NOMO-1 treated with dmso at 0.1 percent for 144 hours (cell line): Measurements from ENCODE around the gene LRRTM4.

ENCODE experiments used
- DNase-seq: peaks from one replicate; lab custom pipeline; 2025; ENCODE audit not compliant: unreplicated experiment; lab: John Stamatoyannopoulos, UW

The LRRTM4 gene

DNA sequence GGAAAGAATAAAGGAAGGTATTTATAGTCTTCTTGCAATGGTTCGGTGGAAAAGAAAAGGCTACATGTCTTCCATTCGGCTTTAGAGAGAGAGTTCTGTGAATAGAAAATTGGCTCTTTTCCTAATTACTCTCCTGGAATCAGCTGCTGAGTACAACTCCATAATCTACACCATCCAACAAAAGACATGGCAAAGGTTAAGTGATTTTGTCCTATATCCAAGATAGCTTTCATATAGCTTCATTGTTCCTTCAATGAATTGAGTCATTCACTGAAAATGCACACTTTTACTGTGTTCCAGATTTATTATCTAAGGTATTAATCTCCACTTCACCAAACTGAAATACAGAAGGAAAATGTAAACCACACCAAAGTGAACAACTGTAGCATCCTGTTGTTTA is 514.5 kb downstream of the LRRTM4 start:
- no peak for DNase-seq

DNA sequence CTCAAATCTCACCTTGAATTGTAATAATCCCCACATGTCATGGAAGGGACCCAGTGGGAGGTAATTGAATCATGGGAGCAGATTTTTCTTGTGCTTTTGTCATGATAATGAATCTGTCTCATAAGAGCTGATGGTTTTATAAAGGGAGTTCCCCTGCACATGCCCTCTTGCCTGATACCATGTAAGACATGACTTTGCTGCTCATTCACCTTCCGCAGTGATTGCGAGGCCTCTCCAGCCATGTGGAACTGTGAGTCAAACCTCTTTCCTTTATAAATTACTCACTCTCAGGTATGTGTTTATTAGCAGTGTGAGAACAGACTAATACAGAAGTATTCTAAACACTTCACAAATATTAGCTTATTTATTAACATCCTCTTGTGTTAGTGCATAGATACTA is 516.7 kb downstream of the LRRTM4 start:
- DNase-seq, result no peak

DNA sequence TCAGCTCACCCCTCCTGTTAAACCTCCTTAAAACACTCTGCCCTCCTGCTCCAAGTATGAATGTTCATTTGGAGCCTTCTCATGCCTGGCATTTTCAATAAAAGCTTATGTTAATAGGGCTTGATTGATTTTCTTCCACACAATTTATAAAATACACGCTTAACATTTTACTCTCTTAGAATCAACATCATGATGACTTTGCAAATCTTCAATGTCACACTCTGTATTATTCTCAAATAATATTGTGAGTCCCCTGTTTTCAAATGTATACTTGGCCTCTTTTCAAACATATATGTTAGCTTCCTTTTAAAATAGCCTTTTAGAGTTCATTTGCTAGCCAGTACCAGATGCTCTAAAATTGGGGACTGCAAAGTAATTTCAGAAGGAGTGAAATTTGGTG is 520.3 kb downstream of the LRRTM4 start:
- no peak for DNase-seq

DNA sequence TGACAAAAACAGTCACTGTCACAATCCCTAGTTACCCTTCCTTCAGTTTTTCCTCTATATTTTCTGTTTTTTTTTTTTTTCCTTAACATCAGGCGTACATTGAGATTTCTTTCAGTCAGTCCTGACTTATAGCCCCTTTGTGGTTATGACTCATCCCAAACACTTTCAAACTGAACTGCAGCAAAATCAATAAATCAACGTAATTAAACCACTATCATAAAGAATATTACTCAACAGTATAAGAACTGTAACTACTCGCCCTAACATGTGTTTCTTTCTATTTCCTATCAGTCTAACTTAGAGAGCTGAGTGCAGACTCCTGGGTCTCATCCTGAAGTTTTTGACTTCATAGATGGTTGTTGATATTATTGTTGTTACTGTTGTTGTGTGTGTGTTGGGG is 523.5 kb downstream of the LRRTM4 start:
- peak; percentile 76 for DNase-seq

GRCh38 chr2:76998152-76998551 is 524.0 kb downstream of the LRRTM4 start:
- DNase-seq, result no peak

DNA sequence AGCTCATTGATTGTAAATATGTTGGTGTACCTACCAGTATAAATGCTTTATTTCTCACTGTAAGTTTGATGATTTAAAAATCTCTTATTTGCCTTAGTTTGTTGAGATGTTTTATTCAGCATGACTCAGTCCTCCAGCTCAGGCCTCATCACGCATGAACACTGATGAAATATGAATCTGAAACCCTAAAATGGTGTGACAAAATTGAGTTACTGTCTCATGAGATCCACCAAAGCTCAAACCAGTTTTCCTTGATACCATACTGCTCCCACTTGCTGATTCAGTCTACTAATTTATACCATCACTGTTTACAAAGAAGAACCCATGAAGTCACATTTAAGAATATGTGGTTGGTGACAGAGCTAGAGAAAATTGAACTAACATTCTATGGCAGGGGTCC is 524.9 kb downstream of the LRRTM4 start:
- no peak for DNase-seq

- no peak for DNase-seq
These were observed 536.6 kb downstream of the LRRTM4 start for GRCh38 chr2:76985387-76986136.

DNA sequence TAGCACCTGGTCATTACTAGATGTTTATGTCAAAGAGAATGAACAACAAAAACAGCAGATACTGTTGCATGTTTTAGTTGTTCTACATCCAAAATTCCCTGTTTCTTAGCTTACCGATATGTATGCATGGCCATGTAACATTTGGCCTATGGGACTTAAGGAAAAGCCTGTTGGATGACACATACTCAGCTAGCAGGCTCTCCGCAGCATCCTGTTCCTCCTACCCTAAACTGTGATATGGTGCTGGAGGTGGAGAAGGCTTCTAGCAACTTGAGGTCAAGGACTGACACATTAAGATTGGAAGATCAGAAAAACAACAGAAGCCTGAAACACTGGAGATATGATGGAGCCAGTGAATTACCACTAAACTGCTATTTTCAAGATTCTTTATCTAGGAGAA is 537.8 kb downstream of the LRRTM4 start:
- DNase-seq, result no peak

DNA sequence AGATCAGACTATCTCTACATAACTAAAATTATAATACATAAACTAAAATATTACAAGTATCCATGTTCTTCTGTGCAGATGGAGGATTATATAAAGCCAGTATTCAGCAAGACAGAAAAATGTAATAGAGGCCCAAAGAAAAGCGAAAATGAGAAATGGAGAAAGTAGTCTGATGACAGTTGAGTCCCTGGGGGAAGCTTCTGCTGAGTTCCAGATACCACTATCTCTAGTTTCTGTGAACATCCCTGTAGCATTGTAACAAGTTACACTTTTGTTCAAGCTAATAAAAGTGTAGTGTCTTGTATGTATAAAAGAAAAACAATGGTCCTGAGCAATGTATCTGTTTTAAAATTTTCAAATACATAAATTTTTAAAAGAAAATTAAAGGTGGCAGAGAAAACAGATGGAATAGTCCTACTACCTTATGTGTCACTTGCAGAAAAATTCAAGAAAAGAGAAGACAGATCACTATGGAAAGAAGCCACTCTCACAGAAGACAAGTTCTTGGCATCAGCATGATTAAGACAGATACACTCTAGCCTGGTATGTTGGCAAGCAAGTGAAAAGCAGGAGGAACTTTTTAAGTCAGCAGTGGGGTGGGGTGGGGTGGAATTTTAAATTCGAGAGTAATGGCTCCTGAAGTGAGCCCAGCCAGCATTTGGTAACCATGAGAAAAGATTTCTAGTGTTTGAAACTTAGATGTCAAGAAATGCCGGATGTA is 541.9 kb downstream of the LRRTM4 start:
- no peak for DNase-seq

- no peak for DNase-seq
These were observed 544.1 kb downstream of the LRRTM4 start for GRCh38 chr2:76977846-76978727.

GRCh38 chr2:76975752-76976151 is 546.4 kb downstream of the LRRTM4 start:
- DNase-seq, result no peak

- no peak for DNase-seq
These were observed 548.6 kb downstream of the LRRTM4 start for GRCh38 chr2:76973610-76974009.

DNA sequence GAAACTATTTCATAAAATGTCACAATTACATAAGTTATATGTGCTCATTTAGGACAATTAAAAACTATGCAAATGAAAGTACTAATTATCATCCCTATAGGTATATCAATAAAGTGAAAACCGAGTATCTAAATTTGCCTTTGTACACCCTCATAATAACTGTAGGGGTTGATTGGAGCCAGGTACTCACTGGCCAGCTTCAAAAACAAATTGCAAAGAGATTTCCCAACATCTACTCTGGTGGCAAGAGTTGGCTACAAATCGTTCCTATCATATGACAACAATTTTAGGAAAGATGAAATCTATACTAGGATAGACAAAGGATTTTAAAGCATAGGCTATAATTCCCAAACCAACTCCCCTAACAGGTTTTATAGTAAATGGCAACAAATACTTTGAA is 556.4 kb downstream of the LRRTM4 start:
- DNase-seq, result no peak

DNA sequence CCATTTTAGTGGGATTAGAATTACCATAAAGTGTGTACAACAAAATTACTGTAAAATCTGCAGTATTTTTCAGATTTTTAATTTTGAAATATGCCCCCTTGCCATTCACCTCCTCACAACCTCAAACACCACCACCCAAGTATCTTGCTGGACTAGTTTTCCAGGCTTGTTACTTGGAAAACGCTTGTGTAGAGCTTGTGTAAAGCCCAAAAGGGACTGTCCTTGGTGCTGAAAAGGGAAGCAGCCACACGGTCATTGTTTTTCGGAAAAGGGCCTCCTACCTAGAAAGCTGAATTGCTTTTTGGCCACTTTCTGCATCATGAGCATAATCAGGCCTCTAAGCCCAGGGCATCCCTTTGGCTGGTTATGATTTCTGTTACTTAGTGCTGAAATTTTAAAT is 563.4 kb downstream of the LRRTM4 start:
- DNase-seq, result peak; percentile 1

- DNase-seq, result peak; percentile 17
These were observed 568.3 kb downstream of the LRRTM4 start for GRCh38 chr2:76953733-76954347.

GRCh38 chr2:76946631-76947145 is 575.5 kb downstream of the LRRTM4 start:
- peak; percentile 25 for DNase-seq

DNA sequence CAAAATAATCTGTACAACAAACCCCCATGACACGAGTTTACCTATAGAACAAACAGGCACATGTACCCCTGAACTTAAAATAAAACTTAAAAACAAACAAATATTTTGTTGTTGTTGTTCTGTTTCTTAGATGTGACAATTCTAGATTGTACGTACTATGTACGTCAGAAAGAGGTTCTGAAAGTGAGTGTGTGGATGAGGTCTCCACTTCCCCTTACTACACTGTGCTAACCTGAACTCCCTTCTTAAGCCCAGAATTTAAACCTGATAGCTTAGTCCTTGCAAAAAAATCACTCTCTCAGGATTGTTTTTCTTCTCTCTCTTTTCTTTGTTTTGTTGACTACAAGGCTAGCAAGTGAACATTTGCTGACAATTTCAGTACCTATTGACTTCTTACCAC is 581.6 kb downstream of the LRRTM4 start:
- no peak for DNase-seq

GRCh38 chr2:76938153-76938552 is 584.0 kb downstream of the LRRTM4 start:
- DNase-seq, result no peak

- DNase-seq, result no peak
These were observed 589.6 kb downstream of the LRRTM4 start for GRCh38 chr2:76932550-76932949.

DNA sequence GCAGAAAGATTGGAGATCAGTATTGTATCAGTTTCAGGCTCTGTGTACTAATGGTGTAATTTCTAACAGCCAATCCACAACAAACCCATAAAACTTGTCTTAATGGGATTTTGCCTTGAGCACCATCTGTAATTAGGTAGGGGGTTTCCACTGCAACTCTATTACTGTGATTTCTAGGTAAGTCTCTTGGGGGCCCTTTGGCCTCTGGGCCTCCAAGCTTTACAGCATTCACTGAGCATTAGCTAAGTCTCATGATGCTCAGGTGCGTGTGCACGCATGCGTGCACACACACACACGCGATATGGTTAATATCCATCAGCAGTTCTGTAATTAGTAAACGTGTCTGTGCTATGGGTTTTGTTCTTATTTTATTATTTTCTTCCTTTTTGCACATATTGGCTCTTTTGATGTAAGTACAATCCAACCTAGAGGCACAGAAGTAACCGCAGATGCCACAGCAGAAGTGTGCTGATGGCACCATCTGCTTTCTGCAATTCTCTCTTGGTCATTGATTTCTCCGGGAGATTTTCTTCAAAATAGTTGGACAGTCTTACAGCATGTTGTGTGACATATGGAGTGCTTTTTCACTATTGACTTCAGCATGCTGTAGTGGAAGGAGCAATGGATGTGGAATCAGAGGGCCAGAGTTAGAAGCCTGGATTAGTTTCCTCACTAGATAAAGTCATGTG is 592.0 kb downstream of the LRRTM4 start:
- no peak for DNase-seq
